C4-2B (cell line): Measurements from ENCODE around the gene SLC38A1.

ENCODE experiments used
- ZFX ChIP-seq: fragments of 450-650 bp; IDR thresholded peaks from 2 replicates; pipeline ENCODE4 v1.6.1; 2017
- TF ChIP-seq, protein P1 (sequence below): fragments of 450-650 bp; conservative IDR thresholded peaks from 2 replicates; pipeline ENCODE4 v1.5.1; 2017; ENCODE audit warnings: mild to moderate bottlenecking

DNA sequence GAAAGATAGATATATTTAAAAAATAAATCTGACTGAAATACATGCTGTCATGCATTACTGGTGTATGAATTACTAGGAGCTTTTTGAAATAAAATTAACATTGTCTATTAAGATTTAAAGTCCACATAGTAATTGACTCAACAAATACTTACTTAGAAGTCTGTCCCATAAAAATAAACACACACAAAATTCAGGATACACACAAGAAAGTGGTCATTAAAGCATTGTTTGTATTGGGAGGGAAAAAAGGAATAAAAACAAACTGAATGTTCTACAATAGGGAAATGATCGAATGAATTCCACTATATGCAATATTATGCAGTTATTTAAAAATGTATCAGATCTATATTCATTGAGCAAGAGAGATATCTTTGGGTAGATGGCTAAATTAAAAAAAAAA lies 118.9 kb downstream of the SLC38A1 start:
- TF ChIP-seq, protein P1, sequence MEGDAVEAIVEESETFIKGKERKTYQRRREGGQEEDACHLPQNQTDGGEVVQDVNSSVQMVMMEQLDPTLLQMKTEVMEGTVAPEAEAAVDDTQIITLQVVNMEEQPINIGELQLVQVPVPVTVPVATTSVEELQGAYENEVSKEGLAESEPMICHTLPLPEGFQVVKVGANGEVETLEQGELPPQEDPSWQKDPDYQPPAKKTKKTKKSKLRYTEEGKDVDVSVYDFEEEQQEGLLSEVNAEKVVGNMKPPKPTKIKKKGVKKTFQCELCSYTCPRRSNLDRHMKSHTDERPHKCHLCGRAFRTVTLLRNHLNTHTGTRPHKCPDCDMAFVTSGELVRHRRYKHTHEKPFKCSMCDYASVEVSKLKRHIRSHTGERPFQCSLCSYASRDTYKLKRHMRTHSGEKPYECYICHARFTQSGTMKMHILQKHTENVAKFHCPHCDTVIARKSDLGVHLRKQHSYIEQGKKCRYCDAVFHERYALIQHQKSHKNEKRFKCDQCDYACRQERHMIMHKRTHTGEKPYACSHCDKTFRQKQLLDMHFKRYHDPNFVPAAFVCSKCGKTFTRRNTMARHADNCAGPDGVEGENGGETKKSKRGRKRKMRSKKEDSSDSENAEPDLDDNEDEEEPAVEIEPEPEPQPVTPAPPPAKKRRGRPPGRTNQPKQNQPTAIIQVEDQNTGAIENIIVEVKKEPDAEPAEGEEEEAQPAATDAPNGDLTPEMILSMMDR: no peak; the same call in 1 of the 2 replicates
- TF ChIP-seq ZFX: no peak
